ENCODE results near the gene NATD1.

DNA sequence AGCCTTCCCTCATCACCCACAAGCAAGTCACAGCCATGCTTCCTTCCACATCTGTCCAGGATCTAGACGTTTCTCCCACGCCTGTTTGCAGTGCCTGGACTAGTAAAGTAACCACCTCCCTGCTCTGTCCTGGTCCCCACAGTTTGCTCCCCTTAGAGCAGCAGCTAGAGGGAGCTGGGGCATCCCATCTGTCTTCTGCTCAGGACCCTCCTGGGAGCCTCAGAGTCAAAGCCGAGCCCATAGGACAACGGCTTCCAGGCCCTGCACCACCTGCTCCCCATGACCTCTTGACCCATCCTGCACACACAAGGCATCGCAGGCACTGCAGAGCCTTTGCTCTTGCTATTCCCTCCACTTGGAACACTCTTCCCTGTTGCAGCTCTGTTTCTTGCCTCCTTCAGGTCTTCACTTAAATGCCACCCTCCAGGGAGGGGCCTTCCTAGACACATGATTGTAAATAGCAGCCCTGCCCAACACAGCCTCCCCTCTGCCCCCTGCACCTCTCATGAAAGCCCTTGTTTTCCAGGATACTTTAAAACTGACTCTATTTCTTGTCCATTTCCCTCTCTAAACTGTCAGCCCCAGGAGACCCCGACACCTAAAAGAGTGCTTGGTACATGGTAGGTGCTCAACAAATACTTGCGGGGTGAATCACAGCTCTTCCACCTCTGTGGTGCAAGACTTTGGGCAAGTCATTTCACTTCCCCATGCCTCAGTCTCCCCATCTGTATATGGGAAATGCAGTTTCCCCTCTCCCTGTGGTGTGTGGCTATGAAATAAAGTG, 3.1 kb downstream of the NATD1 start:
- TF ChIP-seq POLR2AphosphoS5 (IDR thresholded peaks at IDR 0.05; ENCODE audit: borderline replicate concordance, low read depth, low read length) (no peak), EZH2 (IDR thresholded peaks at IDR 0.05) (no peak), FOXP2 (optimal IDR thresholded peaks at IDR 0.05; ENCODE audit: control extremely low read depth, extremely low read length, insufficient read depth) (no peak)

Data from SK-N-MC (cell line).